MM.1S (cell line): ENCODE data around the gene GLI1.

ENCODE experiments used
- DNase-seq: peaks from one replicate; pipeline ENCODE4 v3.0.0-alpha.2; 2015
- H2AFZ ChIP-seq: fragments of 300-600 bp; sonication (generic); 2 replicates; pipeline ENCODE4 v1.6.0; 2016; ENCODE audit warnings: antibody characterized with exemption, low read length
- H3F3A ChIP-seq: fragments of 300-600 bp; sonication (generic); 2 replicates; pipeline ENCODE4 v1.6.1; 2016; ENCODE audit warnings: mild to moderate bottlenecking, antibody characterized with exemption, low read length, moderate library complexity, mixed read lengths; ENCODE audit not compliant: insufficient read depth
- H3K27ac ChIP-seq: fragments of 300-600 bp; sonication (generic); 2 replicates; pipeline ENCODE4 v1.5.1; 2016; ENCODE audit warnings: mild to moderate bottlenecking, low read length
- H3K27me3 ChIP-seq: fragments of 300-600 bp; sonication (generic); replicated peaks from 2 replicates; pipeline ENCODE4 v1.6.0; 2016; ENCODE audit warnings: low read length; ENCODE audit not compliant: insufficient read depth
- H3K36me3 ChIP-seq: fragments of 300-600 bp; sonication (generic); replicated peaks from 2 replicates; pipeline ENCODE4 v1.6.1; 2016; ENCODE audit warnings: mild to moderate bottlenecking, low read length, mixed read lengths; ENCODE audit not compliant: insufficient read depth
- H3K4me1 ChIP-seq: fragments of 300-600 bp; sonication (generic); 2 replicates; pipeline ENCODE4 v1.6.1; 2016; ENCODE audit warnings: low read length, mixed read lengths
- H3K4me2 ChIP-seq: fragments of 300-600 bp; sonication (generic); 2 replicates; pipeline ENCODE4 v1.6.0; 2016; ENCODE audit warnings: low read depth, low read length
- H3K4me3 ChIP-seq: fragments of 300-600 bp; sonication (generic); 2 replicates; pipeline ENCODE4 v1.5.1; 2016; ENCODE audit warnings: low read length, mixed read lengths
- H3K79me2 ChIP-seq: fragments of 300-600 bp; sonication (generic); 2 replicates; pipeline ENCODE4 v1.6.1; 2016; ENCODE audit warnings: mixed run types, low read length, mixed read lengths
- H3K9ac ChIP-seq: fragments of 300-600 bp; sonication (generic); 2 replicates; pipeline ENCODE4 v1.6.1; 2016; ENCODE audit warnings: low read length, mixed read lengths
- H3K9me2 ChIP-seq: fragments of 300-600 bp; sonication (generic); replicated peaks from 2 replicates; pipeline ENCODE4 v1.6.1; 2016; ENCODE audit warnings: mild to moderate bottlenecking, low read length, mixed read lengths; ENCODE audit not compliant: insufficient read depth
- H3K9me3 ChIP-seq: fragments of 300-600 bp; sonication (generic); replicated peaks from 2 replicates; pipeline ENCODE4 v1.6.1; 2016; ENCODE audit warnings: mild to moderate bottlenecking, low read length, mixed read lengths; ENCODE audit not compliant: insufficient read depth
- H4K20me1 ChIP-seq: fragments of 300-600 bp; sonication (generic); 2 replicates; pipeline ENCODE4 v1.6.1; 2016; ENCODE audit warnings: mild to moderate bottlenecking, low read length, moderate library complexity, mixed read lengths; ENCODE audit not compliant: insufficient read depth
- EZH2 ChIP-seq: fragments of 300-600 bp; sonication (generic); optimal IDR thresholded peaks from 2 replicates; pipeline ENCODE3; 2017; ENCODE audit warnings: low read depth, mild to moderate bottlenecking, antibody characterized with exemption, low read length, mixed read lengths
- EZH2phosphoT487 ChIP-seq: fragments of 300-600 bp; sonication (generic); IDR thresholded peaks from 2 replicates; pipeline ENCODE4 v1.6.1; 2018; ENCODE audit warnings: antibody characterized with exemption, low read length
- TF ChIP-seq, protein P1 (sequence below): fragments of 300-600 bp; sonication (generic); IDR thresholded peaks from 2 replicates; pipeline ENCODE4 v1.5.1; 2016; ENCODE audit warnings: antibody characterized with exemption, low read length, mixed read lengths

GLI1 gene

DNA sequence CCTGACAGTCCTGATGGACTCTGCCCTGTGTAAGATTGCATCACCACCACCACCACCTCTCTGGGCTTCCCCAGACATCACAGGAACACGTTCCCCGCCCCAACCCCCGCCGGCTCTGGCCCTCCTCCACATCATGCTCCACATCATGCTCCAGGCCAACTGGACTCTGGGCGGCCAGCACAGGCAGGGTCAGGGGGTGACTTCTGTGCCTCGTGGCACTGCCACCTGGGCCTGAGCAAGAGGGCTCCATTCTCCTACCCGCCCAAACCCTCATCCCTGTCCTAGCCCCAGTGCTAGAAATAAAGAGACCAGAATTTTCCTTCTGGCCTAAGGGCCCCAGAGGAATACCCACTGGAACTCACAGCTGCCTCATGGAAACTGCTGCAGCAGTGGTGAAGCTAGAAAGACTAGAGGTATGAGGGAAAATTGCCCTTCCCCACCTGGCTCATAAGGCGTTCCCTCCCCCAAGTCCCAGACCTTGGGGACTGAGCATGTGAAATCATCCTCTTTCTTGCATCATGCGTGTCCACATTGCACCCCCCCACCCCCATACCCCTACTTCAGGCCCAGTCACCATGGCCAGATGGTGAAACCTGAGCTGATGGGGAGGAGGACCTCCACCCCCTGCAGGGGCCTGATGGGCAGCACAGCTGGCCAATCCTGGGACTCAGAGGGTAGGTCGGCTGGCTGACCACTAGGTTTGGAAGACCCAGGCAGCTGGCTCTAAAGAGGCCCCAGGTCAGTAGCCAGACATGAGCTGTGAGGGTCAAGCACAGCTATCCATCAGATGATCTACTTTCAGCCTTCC, 4.8 kb upstream of the GLI1 start, which contains the start of gene INHBE:
INHBE (plus strand) TSS at position 742 of the 808 bp plus-strand sequence. CDS start 230 bp downstream, outside the sequence.
- Histone ChIP-seq H3K9ac (peak within 1 kb of the TSS; percentile 18; the same call in 1 of the 2 replicates), H3K36me3 (no peaks in the 10 kb centered on the region), H3K9me3 (no peaks in the 10 kb centered on the region), H2AFZ (peak within 1 kb of the TSS; percentile 82), H3K4me2 (peak within 1 kb of the TSS; percentile 93), H3K79me2 (no peaks in the 10 kb centered on the region), H3K9me2 (no peaks in the 10 kb centered on the region), H3K4me3 (peak within 1 kb of the TSS; percentile 62), H3K4me1 (peaks cover 12% of the 10 kb centered on the region), H4K20me1 (no peaks in the 10 kb centered on the region), H3K27ac (no peak within 1 kb of the TSS; the same call in 1 of the 2 replicates), H3F3A (no peaks in the 10 kb centered on the region), H3K27me3 (no peaks in the 10 kb centered on the region)
- no peak for DNase-seq
- TF ChIP-seq EZH2 (no peak), EZH2phosphoT487 (no peak)
- TF ChIP-seq, protein P1, sequence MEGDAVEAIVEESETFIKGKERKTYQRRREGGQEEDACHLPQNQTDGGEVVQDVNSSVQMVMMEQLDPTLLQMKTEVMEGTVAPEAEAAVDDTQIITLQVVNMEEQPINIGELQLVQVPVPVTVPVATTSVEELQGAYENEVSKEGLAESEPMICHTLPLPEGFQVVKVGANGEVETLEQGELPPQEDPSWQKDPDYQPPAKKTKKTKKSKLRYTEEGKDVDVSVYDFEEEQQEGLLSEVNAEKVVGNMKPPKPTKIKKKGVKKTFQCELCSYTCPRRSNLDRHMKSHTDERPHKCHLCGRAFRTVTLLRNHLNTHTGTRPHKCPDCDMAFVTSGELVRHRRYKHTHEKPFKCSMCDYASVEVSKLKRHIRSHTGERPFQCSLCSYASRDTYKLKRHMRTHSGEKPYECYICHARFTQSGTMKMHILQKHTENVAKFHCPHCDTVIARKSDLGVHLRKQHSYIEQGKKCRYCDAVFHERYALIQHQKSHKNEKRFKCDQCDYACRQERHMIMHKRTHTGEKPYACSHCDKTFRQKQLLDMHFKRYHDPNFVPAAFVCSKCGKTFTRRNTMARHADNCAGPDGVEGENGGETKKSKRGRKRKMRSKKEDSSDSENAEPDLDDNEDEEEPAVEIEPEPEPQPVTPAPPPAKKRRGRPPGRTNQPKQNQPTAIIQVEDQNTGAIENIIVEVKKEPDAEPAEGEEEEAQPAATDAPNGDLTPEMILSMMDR = no peak

DNA sequence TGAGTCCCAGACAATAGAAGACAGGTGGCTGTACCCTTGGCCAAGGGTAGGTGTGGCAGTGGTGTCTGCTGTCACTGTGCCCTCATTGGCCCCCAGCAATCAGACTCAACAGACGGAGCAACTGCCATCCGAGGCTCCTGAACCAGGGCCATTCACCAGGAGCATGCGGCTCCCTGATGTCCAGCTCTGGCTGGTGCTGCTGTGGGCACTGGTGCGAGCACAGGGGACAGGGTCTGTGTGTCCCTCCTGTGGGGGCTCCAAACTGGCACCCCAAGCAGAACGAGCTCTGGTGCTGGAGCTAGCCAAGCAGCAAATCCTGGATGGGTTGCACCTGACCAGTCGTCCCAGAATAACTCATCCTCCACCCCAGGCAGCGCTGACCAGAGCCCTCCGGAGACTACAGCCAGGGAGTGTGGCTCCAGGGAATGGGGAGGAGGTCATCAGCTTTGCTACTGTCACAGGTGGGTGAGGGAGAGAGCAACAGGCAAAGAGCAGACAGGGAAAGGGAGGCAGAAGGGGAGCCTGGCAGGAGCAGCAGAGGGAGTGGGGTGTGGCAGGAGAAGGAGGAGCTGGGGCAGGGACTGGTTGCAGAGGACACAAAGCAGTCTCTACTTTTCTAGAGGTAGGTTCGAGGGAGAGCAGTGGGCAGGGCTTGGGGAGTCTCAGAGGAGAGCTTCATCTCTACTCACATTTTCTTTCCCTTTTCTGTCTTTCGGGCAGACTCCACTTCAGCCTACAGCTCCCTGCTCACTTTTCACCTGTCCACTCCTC, 4.0 kb upstream of the GLI1 start:
- TF ChIP-seq, protein P1 = no peak
- no peak for TF ChIP-seq EZH2
- TF ChIP-seq EZH2phosphoT487 = no peak
- no peak overlapping the region for H3K27ac ChIP-seq

DNA sequence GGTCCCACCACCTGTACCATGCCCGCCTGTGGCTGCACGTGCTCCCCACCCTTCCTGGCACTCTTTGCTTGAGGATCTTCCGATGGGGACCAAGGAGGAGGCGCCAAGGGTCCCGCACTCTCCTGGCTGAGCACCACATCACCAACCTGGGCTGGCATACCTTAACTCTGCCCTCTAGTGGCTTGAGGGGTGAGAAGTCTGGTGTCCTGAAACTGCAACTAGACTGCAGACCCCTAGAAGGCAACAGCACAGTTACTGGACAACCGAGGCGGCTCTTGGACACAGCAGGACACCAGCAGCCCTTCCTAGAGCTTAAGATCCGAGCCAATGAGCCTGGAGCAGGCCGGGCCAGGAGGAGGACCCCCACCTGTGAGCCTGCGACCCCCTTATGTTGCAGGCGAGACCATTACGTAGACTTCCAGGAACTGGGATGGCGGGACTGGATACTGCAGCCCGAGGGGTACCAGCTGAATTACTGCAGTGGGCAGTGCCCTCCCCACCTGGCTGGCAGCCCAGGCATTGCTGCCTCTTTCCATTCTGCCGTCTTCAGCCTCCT, 3.4 kb upstream of the GLI1 start:
- Histone ChIP-seq H3K79me2 (no peaks in the 10 kb centered on the region), H3K9me2 (no peaks in the 10 kb centered on the region), H2AFZ (peak overlapping the region; percentile 82), H3K9me3 (no peaks in the 10 kb centered on the region), H3F3A (peaks cover 5% of the 10 kb centered on the region), H3K4me3 (peak overlapping the region; percentile 62), H3K4me1 (peaks cover 21% of the 10 kb centered on the region), H3K9ac (peak overlapping the region; percentile 18; the same call in 1 of the 2 replicates), H3K36me3 (no peaks in the 10 kb centered on the region), H3K27ac (no peak overlapping the region), H3K27me3 (peaks cover 11% of the 10 kb centered on the region), H3K4me2 (peak overlapping the region; percentile 93), H4K20me1 (no peaks in the 10 kb centered on the region)
- TF ChIP-seq EZH2phosphoT487 = no peak
- TF ChIP-seq, protein P1 = peak; percentile 87
- no peak for TF ChIP-seq EZH2
- peak; percentile 75 for DNase-seq

More for the DNA sequence above, 4.0 kb upstream of the GLI1 start:
- Histone ChIP-seq H3K79me2 (no peaks in the 10 kb centered on the region), H3K27me3 (peaks cover 5% of the 10 kb centered on the region; the same call in 1 of the 2 replicates), H3K9me3 (no peaks in the 10 kb centered on the region), H3K4me3 (peak overlapping the region; percentile 62), H3K4me1 (peaks cover 16% of the 10 kb centered on the region), H3K9ac (peak overlapping the region; percentile 18; the same call in 1 of the 2 replicates), H3K4me2 (peak overlapping the region; percentile 93), H3K9me2 (no peaks in the 10 kb centered on the region), H3K36me3 (no peaks in the 10 kb centered on the region), H2AFZ (peak overlapping the region; percentile 82), H3F3A (peaks cover 5% of the 10 kb centered on the region), H4K20me1 (no peaks in the 10 kb centered on the region)
- no peak for DNase-seq
